ENCODE data around the gene DAPK2. TPM values are rescaled to one million over a fixed set of nuclear protein-coding genes. Genes with fewer than 3 reads are reported as not detected.

Gene DAPK2
- total RNA-seq, 1 experiment from 2014 or later = 1.4 TPM

DNA sequence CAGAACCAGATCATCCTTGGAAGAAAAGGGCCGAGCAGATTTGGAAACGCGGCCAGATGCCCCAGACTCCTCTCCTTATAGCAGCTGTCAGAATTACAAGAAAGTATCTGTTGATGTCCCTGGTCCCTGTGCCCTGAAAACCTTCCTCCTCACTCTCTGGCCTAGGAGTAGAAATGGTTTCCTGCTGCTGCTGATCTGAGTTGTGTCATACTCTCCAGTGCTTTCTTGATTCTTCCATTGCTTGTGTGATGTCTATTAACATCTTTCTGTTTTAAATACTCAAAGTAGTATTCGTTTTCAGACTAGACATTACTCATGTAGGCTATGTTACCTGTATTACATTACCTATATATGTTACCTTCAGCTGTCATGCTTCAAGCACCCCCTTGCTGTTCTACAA is 185.7 kb downstream of the DAPK2 start:
- no peak overlapping the region for H3K27ac Mint-ChIP-seq (ENCODE audit: unreplicated experiment)
- DNase-seq = no peak

DNA sequence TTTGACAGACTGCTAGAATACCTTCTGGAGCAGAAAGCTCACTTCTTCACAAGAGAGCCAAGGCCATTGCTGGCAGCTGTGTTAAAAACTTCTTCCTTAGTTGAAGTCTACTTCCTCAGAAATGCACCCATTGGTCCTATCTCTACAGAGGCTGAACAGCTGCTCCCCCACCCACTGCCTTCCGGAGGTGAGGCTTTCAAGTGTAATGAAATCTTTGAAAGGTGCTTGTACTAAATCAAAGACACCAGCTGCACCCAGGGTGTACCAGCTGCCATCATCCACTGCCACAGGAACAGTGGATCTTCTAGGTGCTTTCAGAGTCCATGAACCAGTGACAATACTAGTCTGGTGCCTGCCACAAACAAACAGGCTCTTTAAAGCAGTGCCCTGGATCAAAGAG is 186.1 kb downstream of the DAPK2 start:
- DNase-seq = no peak
- no peaks in the 10 kb centered on the region for H3K27me3 ChIP-seq (replicated peaks; ENCODE audit: control insufficient read depth, insufficient read depth, low read length)
- H3K4me3 ChIP-seq (ENCODE audit: low read depth, low read length) = no peak overlapping the region
- Mint-ChIP-seq H3K4me1 (ENCODE audit: low read depth, unreplicated experiment) (peaks cover 24% of the 10 kb centered on the region), H3K36me3 (ENCODE audit: insufficient read depth, unreplicated experiment) (no peaks in the 10 kb centered on the region), H3K4me3 (ENCODE audit: unreplicated experiment) (no peak overlapping the region), H3K9me3 (ENCODE audit: unreplicated experiment) (no peaks in the 10 kb centered on the region), H3K27ac (ENCODE audit: unreplicated experiment) (no peak overlapping the region), H3K27me3 (ENCODE audit: insufficient read depth, unreplicated experiment) (no peaks in the 10 kb centered on the region)
- no peaks in the 10 kb centered on the region for H3K4me1 ChIP-seq
- BruUV-seq (replicated peaks) = no TSS peak
- intact Hi-C loops (cut with micrococcal nuclease; ENCODE audit: unreplicated experiment) = no loop called here
- TF ChIP-seq, protein P1, sequence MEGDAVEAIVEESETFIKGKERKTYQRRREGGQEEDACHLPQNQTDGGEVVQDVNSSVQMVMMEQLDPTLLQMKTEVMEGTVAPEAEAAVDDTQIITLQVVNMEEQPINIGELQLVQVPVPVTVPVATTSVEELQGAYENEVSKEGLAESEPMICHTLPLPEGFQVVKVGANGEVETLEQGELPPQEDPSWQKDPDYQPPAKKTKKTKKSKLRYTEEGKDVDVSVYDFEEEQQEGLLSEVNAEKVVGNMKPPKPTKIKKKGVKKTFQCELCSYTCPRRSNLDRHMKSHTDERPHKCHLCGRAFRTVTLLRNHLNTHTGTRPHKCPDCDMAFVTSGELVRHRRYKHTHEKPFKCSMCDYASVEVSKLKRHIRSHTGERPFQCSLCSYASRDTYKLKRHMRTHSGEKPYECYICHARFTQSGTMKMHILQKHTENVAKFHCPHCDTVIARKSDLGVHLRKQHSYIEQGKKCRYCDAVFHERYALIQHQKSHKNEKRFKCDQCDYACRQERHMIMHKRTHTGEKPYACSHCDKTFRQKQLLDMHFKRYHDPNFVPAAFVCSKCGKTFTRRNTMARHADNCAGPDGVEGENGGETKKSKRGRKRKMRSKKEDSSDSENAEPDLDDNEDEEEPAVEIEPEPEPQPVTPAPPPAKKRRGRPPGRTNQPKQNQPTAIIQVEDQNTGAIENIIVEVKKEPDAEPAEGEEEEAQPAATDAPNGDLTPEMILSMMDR (IDR thresholded peaks at IDR 0.05; ENCODE audit: insufficient read depth in 1 of 2, low read depth in 1 of 2, low read length in 1 of 2, severe bottlenecking in 1 of 2, unreplicated experiment in 1 of 2) = no peak
- H3K9me3 ChIP-seq = no peaks in the 10 kb centered on the region
- ChIA-PET POLR2A (no interaction called here), CTCF (no interaction called here)
- no peaks in the 10 kb centered on the region for H3K36me3 ChIP-seq (ENCODE audit: control insufficient read depth, insufficient read depth, low read length)

More for the DNA sequence above, 185.7 kb downstream of the DAPK2 start:
- H3K9me3 Mint-ChIP-seq (ENCODE audit: unreplicated experiment) = no peaks in the 10 kb centered on the region
- Histone ChIP-seq H3K4me3 (ENCODE audit: low read depth, low read length) (no peak overlapping the region), H3K4me1 (no peaks in the 10 kb centered on the region), H3K9me3 (no peaks in the 10 kb centered on the region), H3K36me3 (ENCODE audit: control insufficient read depth, insufficient read depth, low read length) (no peaks in the 10 kb centered on the region), H3K27me3 (replicated peaks; ENCODE audit: control insufficient read depth, insufficient read depth, low read length) (no peaks in the 10 kb centered on the region)
- intact Hi-C loops (cut with micrococcal nuclease; ENCODE audit: unreplicated experiment) = no loop called here
- no peaks in the 10 kb centered on the region for H3K27me3 Mint-ChIP-seq (ENCODE audit: insufficient read depth, unreplicated experiment)
- ChIA-PET CTCF (no interaction called here), POLR2A (no interaction called here)
- no peaks in the 10 kb centered on the region for H3K36me3 Mint-ChIP-seq (ENCODE audit: insufficient read depth, unreplicated experiment)
- BruUV-seq (replicated peaks) = no TSS peak
- TF ChIP-seq, protein P1 (IDR thresholded peaks at IDR 0.05; ENCODE audit: insufficient read depth in 1 of 2, low read depth in 1 of 2, low read length in 1 of 2, severe bottlenecking in 1 of 2, unreplicated experiment in 1 of 2) = no peak
- peaks cover 24% of the 10 kb centered on the region for H3K4me1 Mint-ChIP-seq (ENCODE audit: low read depth, unreplicated experiment)
- no peak overlapping the region for H3K4me3 Mint-ChIP-seq (ENCODE audit: unreplicated experiment)

DNA sequence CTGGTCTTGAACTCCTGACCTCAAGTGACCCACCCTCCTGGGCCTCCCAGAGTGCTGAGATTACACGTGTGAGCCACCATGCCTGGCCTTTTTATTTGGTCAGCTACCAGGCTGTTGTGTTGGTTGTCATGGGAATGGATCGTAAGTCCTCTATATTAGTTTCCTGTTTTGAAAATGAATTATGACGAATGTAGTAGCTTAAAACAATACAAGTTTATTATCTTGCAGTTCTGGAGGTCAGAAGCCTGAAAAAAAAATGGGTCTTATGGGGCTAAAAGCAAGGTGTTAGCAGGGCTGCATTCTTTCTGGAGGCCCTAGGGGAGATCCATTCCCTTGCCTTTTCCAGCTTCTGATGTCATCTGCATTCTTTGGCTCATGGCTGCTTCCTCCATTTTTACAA is 187.4 kb downstream of the DAPK2 start:
- ChIA-PET CTCF (interaction anchor here (1.2 kb wide), 1 partner anchor 102 kb away, joined by 3 read pairs; no protein-coding TSS in a partner anchor), POLR2A (no interaction called here)
- Histone ChIP-seq H3K4me3 (ENCODE audit: low read depth, low read length) (no peak overlapping the region), H3K27me3 (replicated peaks; ENCODE audit: control insufficient read depth, insufficient read depth, low read length) (no peaks in the 10 kb centered on the region), H3K36me3 (ENCODE audit: control insufficient read depth, insufficient read depth, low read length) (no peaks in the 10 kb centered on the region), H3K4me1 (no peaks in the 10 kb centered on the region), H3K9me3 (no peaks in the 10 kb centered on the region)
- BruUV-seq (replicated peaks) = no TSS peak
- Mint-ChIP-seq H3K27me3 (ENCODE audit: insufficient read depth, unreplicated experiment) (no peaks in the 10 kb centered on the region), H3K36me3 (ENCODE audit: insufficient read depth, unreplicated experiment) (no peaks in the 10 kb centered on the region), H3K9me3 (ENCODE audit: unreplicated experiment) (no peaks in the 10 kb centered on the region), H3K27ac (ENCODE audit: unreplicated experiment) (no peak overlapping the region), H3K4me3 (ENCODE audit: unreplicated experiment) (no peak overlapping the region), H3K4me1 (ENCODE audit: low read depth, unreplicated experiment) (peaks cover 24% of the 10 kb centered on the region)
- intact Hi-C loops (cut with micrococcal nuclease; ENCODE audit: unreplicated experiment) = no loop called here
- DNase-seq = no peak
- TF ChIP-seq, protein P1 (IDR thresholded peaks at IDR 0.05; ENCODE audit: insufficient read depth in 1 of 2, low read depth in 1 of 2, low read length in 1 of 2, severe bottlenecking in 1 of 2, unreplicated experiment in 1 of 2) = no peak
